Measurements from ENCODE around the gene CYP3A5.
"Not testable (repeated sequence)": the region's sequence is repeated elsewhere in the genome, so short reads cannot be mapped to it uniquely, and the experiment has no call there.

The CYP3A5 gene

DNA sequence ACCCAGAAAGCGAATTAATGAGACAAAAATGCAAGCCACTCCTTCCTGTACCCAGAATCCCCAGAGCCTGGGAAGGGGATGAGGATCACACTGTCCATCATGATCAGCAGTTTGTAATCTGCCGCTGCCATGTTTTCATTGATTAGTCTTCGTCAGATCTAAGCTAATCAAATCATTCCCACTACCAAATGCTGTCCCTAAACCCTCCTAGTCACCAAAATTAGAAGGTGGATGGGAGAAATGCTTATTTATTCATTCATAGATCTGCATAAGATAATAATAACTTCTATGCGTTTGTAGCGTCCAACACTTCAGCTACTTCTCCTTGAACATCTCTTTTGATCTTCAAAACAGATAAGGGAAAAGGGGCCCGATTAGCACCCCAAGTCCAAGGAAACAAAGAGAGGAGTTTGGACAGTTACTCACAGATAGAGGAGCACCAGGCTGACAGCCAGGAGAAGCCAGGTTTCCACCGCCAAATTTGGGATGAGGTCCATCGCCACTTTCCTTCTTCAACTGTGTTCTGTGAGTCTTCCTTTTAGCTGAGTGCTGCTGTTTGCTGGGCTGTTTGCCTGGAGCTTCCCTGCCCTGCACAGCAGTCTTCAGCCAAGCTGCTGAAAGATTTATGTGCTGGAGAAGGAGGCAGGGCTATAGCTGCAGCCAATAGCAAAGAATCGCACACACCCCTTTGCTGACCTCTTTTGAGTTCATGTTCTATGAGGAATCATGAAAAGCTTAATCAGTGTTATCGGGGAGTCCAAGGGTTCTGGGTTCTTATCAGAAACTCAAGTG lies at the start of gene CYP3A5:
CYP3A5 (minus strand) TSS at position 597 of the 792 bp plus-strand sequence; CDS start at position 497, 100 bp downstream.
- DNase-seq (ENCODE audit: low read depth), result no peak

DNA sequence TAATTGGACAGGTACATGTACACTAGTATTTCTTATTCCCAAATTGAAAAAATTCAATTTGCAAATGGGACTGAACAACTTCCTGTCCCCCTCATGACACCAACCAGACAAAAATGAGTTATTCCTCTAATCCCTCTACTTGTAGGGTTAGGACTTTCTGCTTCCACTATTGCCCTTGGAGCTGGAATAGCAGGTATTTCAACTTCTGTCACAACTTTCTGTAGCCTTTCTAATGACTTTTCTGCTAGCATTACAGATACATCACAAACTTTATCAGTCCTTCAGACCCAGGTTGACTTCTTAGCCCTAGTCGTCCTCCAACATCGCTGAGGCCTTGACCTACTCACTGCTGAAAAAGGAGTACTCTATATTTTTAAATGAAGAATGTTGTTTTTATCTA lies 48.8 kb upstream of the CYP3A5 start:
- DNase-seq (ENCODE audit: low read depth), result no peak

DNA sequence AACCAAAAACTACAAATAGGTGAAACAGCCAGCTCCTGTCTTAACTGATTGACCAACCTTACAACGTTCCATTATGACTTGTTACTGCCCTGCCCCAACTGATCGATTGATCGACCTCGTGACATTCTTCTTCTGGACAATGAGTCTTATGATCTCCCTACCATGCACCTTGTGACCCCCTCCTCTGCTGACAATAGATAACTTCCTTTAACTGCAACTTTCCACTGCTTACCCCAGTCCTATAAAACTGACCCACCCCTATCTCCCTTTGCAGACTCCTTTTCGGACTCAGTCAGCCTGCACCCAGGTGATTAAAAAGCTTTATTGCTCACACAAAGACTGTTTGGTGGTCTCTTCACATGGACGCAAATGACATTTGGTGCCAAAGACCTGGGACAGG lies 43.4 kb upstream of the CYP3A5 start:
- not testable (repeated sequence) for DNase-seq (ENCODE audit: low read depth)

DNA sequence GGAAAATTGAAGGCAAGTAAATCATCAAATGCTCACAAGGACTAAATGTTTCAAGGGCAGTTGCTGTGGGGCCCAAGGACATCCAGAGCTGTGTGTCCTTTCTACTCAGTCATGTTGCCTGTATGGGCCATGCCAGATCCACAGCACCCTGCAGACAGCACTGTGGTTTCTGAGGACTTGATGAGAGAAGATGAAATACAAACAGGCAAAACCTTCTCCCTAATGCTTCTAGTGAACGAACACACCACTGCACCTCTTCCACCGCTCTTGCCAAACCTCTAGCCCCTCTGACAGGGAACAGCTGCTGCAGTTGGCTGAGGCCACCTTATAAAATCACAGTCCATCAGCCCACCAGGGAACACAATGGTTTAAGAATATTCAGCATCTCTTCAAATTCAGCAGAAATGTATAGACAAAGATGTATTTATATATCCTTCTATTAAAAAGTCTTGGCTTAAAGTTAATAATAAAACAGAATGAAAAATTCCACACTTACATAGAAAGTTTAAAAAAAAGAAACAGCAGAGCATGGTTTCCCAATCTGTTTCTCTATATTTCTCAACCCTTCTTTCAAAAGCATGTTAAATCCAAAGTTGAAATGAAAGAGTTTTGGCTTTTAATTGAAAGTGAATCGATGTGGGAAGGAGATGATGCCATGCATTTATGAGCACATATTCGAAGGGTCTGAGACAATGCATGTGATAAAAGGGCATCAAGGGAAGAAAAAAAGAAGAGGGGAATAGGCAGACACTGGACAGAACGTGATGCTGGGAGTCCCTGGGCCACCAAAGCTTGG lies 41.2 kb upstream of the CYP3A5 start:
- DNase-seq (ENCODE audit: low read depth), result no peak

DNA sequence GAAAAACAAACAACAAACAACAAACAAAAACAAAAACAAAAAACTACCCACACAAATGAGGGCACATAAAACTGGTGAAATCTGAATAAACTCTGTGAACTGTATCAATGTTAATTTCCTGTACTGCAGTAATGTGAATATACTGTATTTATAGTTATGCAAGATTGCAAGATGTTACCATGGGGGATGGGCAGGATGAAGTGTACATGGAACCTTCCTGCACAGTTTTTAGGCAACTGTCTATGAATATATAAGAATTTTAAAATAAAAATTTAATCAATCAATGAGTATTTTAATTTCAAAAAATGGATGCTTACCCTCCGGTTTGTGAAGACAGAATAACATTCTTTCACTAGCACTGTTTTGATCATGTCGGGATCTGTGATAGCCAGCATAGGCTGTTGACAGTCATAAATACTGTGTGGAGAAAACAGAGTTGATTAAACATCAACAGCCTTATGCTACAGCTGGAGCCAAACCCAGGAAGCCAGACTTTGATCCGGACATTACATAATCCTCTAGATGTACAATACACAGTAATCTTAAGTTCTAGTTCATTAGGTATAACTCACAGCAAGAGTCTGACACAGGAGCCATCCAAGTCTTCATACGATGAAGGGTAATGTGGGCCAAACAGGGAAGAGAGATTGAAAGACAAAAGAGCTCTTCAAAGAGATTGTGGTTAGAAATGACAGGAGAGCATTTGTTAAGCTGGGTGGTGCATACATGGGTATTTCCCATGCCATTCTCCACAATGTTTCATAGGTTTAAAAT lies 40.4 kb upstream of the CYP3A5 start:
- no peak for DNase-seq (ENCODE audit: low read depth)

DNA sequence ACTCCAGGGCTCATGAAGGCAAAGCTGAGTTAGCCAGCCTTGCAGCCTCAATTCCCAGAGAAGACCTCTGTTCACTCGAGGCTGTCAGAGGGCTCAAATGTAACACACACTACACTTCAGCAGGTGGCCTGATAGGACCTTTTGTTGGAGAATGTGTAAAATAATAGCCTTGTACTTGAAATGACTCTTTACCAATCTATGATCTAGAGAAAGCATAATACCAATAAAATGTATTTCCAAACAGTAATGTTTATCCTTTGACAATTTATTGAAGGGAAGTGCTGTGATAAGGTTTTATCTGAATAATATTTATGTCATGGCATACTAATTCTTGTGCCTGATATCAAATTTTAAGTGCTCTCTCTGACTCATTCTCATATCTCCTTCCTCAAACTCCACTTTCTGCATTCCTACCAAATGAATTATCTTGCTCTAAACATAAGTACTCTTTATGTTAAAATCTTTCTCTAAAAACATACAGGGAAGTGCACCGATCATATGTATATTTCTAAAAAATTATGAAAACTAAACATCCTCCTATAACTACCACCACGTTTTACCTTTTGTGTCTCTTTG lies 34.3 kb upstream of the CYP3A5 start:
- no peak for DNase-seq (ENCODE audit: low read depth)

DNA sequence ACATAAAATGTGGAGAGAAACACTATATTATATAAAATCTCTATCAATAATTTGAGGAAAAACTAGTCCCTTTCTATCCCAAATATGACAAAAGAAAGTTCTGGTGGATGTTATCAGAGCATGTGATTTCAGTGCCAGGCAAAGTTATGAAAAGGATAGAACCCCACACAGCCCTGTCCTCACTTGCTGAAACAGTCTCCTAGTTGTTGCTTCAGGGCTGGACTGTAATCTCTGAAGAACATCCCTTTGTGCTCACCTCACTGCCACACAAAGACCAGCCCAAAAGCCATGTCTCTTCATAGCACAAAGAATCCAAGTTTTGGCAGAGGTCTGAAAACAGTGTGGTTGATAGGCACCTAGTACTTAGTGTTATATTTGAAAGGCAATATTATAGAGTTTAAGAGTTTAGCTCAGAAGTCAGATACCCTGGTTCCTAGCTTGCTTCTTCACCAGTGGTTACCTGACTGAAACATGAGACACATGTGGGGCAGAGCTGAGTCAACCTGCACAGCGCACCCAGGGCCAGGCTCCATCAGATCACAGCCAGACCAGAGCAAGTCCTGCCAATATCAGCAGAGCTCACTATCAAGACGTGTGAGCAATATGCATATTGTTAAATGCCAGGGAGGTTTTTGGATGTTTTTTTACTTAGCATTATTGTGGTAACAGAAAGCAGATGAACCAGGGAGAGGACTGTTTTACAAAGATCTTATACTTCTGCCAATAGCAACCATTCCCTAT lies 30.2 kb upstream of the CYP3A5 start:
- DNase-seq (ENCODE audit: low read depth), result no peak

DNA sequence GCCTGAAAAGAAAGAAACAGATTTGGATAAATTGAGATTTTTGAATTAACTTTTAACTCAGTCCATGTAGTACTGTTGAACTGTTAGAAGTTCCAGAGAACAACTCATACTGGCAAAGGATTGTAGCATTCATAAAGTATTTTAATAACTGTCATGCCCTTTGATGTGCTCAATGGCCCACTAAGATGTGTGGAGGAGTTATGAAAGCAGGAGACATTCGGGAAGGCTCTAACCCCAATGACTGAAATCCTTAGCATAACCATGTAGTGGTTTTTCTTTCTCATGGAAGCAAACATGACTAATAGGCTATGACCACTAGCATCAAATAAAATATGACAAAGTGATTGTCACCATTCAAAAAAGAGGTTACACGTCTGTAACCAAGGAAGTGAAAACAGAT lies 29.5 kb upstream of the CYP3A5 start:
- DNase-seq (ENCODE audit: low read depth), result no peak

DNA sequence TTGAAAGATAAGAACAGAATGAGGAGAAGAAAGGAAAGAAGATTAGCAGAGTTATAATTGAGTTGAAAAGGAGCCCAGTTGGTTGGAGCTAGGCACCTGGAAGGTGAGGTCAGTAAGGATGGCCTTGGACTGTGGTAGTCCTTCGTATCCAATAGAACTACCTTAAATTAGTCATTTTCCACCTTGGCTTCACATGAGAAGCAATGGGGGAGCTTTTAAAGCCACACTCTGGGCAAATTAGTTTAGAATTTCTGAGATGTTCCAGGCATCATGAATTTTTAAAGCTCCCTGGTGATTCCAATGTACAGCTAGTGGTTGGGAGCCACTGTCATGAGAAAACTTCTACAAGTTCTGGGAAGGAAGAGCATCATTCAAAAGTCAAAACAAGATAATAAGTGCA lies 27.3 kb upstream of the CYP3A5 start:
- no peak for DNase-seq (ENCODE audit: low read depth)

DNA sequence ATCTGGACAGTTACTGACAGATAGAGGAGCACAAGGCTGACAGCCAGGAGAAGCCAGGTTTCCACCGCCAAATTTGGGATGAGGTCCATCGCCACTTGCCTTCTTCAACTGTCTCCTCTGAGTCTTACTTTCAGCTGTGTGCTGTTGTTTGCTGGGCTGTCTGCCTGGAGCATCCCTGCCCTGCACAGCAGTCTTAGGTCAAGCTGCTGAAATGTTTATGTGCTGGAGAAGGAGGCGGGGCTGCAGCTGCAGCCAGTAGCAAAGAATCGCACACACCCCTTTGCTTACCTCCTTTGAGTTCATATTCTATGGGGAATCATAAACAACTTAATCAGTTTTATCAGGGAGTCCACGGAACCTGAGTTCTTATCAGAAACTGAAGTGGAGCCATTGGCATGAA lies 20.1 kb upstream of the CYP3A5 start:
- no peak for DNase-seq (ENCODE audit: low read depth)

DNA sequence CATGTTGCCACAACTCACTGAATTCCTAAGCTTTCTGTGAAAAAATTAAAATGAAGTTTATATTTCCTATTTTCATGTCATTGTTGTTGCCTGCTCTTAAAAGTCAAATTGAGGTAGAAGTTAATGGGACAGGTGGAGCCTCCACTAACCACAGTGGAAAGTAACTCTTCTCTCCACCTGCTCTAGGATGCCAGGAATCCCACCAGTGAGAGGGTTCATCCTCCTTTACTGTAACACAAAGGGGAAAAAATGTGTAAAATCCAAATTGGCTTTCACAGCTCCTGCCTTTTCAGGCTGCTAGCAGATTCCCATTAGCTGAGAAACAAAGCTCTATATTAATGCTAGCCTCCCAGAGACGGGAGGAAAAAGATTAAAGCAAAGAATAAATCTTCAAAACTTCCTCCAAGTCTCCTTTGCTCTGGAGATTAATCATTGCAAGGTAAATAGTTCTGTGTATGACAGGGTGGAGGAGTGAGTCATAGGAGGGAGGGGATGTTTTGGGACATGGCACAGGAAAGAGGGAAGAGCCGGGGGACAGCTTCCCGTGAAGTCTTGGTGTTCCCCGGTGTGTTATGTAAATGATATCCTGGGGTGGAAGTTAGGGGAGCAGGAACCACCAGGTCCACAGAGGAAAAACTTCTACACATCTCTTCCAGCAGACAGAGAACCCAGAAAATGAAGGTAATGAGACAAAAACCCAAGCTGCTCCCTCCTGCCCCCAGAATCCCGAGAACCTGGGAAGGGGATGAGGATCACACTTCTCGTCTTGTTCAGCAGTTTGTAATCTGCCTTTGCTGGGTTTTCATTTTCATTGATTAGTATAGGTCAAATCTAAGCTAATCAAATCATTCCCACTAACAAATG lies 19.3 kb upstream of the CYP3A5 start:
- not testable (repeated sequence) for DNase-seq (ENCODE audit: low read depth)

DNA sequence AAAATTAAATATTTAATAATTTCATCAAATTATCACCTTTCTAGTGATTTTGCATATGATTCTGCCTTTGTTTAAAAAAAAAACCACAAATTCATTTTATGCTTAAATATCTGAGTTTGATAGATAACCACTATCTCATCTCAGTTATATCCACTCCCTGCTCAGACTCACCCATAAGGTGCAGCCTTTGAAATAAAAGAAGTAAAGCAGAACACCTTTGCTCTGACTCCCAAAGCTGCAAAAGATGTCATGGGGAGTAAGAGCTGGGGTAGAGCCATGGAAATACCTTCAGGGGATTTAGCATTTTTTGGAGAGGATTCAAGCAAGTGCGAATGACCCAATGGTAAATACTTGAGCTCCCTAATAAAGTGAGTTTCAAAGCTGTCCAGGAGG lies 15.1 kb upstream of the CYP3A5 start:
- no peak for DNase-seq (ENCODE audit: low read depth)

DNA sequence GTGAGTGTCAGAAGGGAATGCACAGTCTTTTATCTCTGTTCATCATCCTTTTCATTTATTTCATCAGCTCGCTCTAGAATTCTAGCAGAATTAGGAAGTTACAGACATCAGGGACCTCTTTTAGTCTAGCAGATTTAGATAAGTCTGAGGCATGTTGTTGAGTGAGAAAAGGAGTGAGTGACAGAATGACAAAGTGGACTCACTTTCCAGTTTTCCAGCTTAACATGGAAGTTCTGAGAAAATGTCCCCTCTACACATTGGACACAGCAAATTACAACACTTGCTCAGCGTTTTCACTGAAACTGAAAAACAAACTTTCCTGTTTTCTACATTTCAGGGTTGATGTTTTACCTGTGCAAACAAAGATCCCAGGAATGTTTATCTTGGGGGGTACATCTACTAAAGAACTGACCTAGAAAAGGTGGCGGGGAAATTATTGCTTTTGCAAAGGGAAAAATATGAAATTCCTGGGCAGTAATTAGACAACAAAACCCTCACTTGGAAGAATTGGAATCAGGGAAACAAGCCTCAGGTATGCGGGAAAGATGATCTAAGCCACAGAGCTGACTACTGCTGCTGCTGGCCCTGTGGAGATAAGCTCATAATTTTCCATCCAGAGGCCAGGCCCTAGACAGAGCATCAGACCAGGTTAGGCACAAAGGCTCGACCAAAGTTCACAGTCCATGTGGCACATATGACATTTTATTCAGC lies 14.6 kb upstream of the CYP3A5 start:
- no peak for DNase-seq (ENCODE audit: low read depth)

DNA sequence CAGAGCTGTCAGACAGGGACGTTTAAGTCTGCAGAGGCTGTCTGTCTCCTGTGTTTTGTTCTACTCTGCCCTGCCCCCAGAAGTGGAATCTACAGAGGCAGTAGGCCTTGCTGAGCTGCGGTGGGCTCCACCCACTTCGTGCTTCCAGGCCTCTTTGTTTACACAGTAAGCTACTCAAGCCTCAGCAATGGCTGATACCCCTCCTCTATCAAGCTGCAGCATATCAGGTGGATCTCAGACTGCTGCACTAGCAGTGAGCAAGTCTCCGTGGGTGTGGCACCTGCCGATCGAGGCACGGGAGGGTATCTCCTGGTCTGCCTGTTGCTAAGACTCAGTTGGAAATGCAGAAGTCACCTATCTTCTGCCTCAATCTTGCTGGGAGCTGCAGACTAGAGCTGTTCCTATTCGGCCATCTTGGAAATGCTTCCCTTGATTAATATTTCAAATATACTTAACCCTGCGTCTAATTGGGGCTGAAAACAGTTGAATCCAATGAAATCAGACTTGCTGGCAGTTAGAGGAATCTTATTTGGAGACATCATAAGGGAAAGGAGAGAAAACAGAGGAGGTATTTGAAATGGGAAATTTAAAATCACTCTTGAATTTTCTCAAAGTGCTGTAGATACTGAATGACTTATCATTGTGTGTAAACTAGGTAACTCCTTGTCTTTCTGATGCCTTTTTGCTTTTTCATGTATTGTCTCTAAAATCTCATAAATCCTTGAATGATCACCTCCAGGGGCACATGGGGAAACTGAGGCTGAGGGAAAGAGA lies 13.8 kb upstream of the CYP3A5 start:
- DNase-seq (ENCODE audit: low read depth), result peak; percentile 14

DNA sequence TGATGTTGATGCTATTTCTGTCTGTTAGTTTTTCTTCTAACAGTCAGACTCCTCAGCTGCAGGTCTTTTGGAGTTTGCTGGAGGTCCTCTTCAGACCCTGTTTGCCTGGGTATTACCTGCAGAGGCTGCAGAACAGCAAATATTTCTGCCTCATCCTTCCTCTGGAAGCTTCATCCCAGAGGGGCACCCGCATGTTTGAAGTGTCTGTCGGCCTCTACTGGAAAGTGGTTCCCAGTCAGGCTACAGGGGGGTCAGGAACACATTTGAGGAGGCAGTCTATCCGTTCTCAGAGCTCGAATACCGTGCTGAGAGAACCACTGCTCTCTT lies 13.3 kb upstream of the CYP3A5 start:
- no peak for DNase-seq (ENCODE audit: low read depth)

DNA sequence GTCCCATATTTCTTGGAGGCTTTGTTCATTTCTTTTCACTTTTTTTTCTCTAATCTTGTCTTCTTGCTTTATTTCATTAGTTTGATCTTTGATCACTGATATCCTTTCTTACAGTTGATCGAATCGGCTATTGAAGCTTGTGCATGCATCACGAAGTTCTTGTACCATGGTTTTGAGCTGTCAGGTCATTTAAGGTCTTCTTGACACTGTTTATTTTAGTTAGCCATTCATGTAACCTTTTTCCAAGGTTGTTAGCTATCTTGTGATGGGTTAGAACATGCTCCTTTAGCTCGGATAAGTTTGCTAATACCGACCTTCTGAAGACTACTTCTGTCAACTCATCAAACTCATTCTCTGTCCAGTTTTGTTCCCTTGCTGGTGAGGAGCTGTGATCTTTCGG lies 12.8 kb upstream of the CYP3A5 start:
- not testable (repeated sequence) for DNase-seq (ENCODE audit: low read depth)

DNA sequence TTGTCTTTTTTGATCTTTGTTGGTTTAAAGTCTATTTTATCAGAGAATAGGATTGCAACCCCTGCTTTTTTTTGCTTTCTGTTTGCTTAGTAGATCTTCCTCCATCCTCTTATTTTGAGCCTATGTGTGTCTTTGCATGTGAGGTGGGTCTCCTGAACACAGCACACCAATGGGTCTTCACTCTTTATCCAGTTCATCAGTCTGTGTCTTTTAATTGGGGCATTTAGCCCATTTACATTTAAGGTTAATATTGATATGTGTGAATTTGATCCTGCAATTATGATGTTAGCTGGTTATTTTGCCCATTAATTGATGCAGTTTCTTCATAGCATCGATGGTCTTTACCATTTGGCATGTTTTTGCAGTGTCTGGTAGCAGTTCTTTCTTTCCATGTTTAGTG lies 11.9 kb upstream of the CYP3A5 start:
- not testable (repeated sequence) for DNase-seq (ENCODE audit: low read depth)

DNA sequence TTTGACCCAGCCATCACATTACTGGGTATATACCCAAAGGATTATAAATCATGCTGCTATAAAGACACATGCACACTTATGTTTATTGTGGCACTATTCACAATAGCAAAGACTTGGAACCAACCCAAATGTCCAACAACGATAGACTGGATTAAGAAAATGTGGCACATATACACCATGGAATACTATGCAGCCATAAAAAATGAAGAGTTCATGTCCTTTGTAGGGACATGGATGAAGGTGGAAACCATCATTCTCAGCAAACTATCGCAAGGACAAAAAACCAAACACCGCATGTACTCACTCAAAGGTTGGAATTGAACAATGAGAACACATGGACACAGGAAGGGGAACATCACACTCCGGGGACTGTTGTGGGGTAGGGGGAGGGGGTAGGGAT lies 11.1 kb upstream of the CYP3A5 start:
- DNase-seq (ENCODE audit: low read depth), result not testable (repeated sequence)

All from activated T-cell treated with anti-CD3 and anti-CD28 coated beads for 1 hour (primary cell).